Testis (tissue), 2 donors: ENCODE data around the gene ATAD3C.

Experiments used
- CTCF ChIP-seq, 3 experiments: fragments of 450-650 bp in 2 of 3; fragments of 200-600 bp in 1 of 3; sonication (generic) in 1 of 3; IDR thresholded peaks; one replicate each; pipeline ENCODE4 v1.5.1; 2016 to 2019; ENCODE audit warnings: antibody characterized with exemption in 3 of 3, mild to moderate bottlenecking in 2 of 3, moderate library complexity in 1 of 3
- POLR2A ChIP-seq: fragments of 450-650 bp; IDR thresholded peaks from one replicate; pipeline ENCODE4 v1.6.1; 2017; ENCODE audit warnings: antibody characterized with exemption, mild to moderate bottlenecking, moderate library complexity

- no peak for TF ChIP-seq POLR2A
- no peak for TF ChIP-seq CTCF (IDR thresholded peaks at IDR 0.05)
These were observed 13.8 kb downstream of the ATAD3C start for GRCh38 chr1:1463312-1463711.
